Panc1 (cell line): ENCODE measurements around the gene TMEM220. TPM values are rescaled to one million over a fixed set of nuclear protein-coding genes. Genes with fewer than 3 reads are reported as not detected.

ENCODE experiments used
- ATAC-seq: fragments of 200-7000 bp; cut with Tn5 transposase; 2 replicates; pipeline ENCODE4 v1.9.1; 2020; ENCODE audit warnings: mild to moderate bottlenecking, moderate library complexity
- BruUV-seq: library from RNA; stranded (reverse); fragments of 400-500 nt; replicated peaks from 2 replicates; lab custom pipeline; 2021; lab: Mats Ljungman, UMichigan
- CTCF ChIA-PET: fragments of 300-600 bp; sonication (Branson Sonifier 250); formaldehyde crosslinking; loops from one replicate; lab custom pipeline; 2022; ENCODE audit warnings: antibody characterized with exemption; lab: Charles Lee
- POLR2A ChIA-PET: fragments of 300-600 bp; sonication (Branson Sonifier 250); formaldehyde crosslinking; loops from one replicate; lab custom pipeline; 2022; ENCODE audit warnings: antibody characterized with exemption; lab: Charles Lee
- DNase-seq: peaks from one replicate; pipeline ENCODE4 v3.0.0-alpha.2; 2010; ENCODE audit warnings: low read depth, low spot score
- H3K27ac ChIP-seq: 2 replicates; pipeline ENCODE4 v1.5.1; 2011; ENCODE audit warnings: mild to moderate bottlenecking, low read length, inconsistent platforms
- H3K27me3 ChIP-seq: fragments of 200-500 bp; sonication (Bioruptor generic); 2 replicates; pipeline ENCODE4 v1.6.0; 2014; ENCODE audit warnings: low read length, inconsistent platforms; ENCODE audit not compliant: control insufficient read depth, insufficient read depth
- H3K36me3 ChIP-seq: fragments of 200-500 bp; sonication (Bioruptor generic); 2 replicates; pipeline ENCODE4 v1.5.1; 2014; ENCODE audit warnings: inconsistent platforms, mild to moderate bottlenecking, low read length, moderate library complexity; ENCODE audit not compliant: control insufficient read depth, insufficient read depth
- H3K4me1 ChIP-seq: 2 replicates; pipeline ENCODE4 v1.5.1; 2011; ENCODE audit warnings: inconsistent platforms, mild to moderate bottlenecking, low read length, moderate library complexity; ENCODE audit not compliant: control insufficient read depth, insufficient read depth
- H3K4me3 ChIP-seq, 2 experiments: 2 replicates each; pipeline ENCODE4 v1.5.1; 2011 to 2012; ENCODE audit warnings: low read depth in 2 of 2, low read length in 2 of 2, mild to moderate bottlenecking in 2 of 2, inconsistent platforms in 1 of 2, moderate library complexity in 1 of 2
- H3K9me3 ChIP-seq: fragments of 200-500 bp; sonication (Bioruptor generic); 2 replicates; pipeline ENCODE4 v1.5.1; 2014; ENCODE audit warnings: low read depth, mild to moderate bottlenecking, inconsistent platforms, low read length, moderate library complexity; ENCODE audit not compliant: control insufficient read depth, insufficient read depth
- POLR2AphosphoS5 ChIP-seq: IDR thresholded peaks from 2 replicates; pipeline ENCODE4 v1.6.1; 2012; ENCODE audit warnings: mild to moderate bottlenecking, low read depth, low read length, moderate library complexity
- REST ChIP-seq, 2 experiments: IDR thresholded peaks; 2 replicates each; pipeline ENCODE4 v1.6.1; 2011 to 2012; ENCODE audit warnings: low read depth in 2 of 2, control low read depth in 1 of 2, low read length in 1 of 2, mild to moderate bottlenecking in 1 of 2, moderate library complexity in 1 of 2; ENCODE audit not compliant: insufficient read depth in 1 of 2
- SIN3A ChIP-seq: IDR thresholded peaks from 2 replicates; pipeline ENCODE4 v1.6.1; 2012; ENCODE audit warnings: low read depth, mild to moderate bottlenecking, low read length, moderate library complexity, borderline replicate concordance; ENCODE audit not compliant: insufficient read depth
- TCF7L2 ChIP-seq: IDR thresholded peaks from 2 replicates; pipeline ENCODE4 v1.6.1; 2011; ENCODE audit warnings: mild to moderate bottlenecking, low read depth, low read length, inconsistent platforms
- in situ Hi-C: cut with HindIII; loops from 2 replicates; pipeline ENCODE4 v1.10.0; 2016; ENCODE audit warnings: low sequenced_read_pairs, low pct_unique_long_range_greater_than_20kb
- intact Hi-C: fragments of 100-400 bp; cut with micrococcal nuclease; formaldehyde crosslinking; loops from one replicate; pipeline ENCODE4 v1.10.0; 2022; ENCODE audit not compliant: unreplicated experiment
- total RNA-seq: library from RNA; stranded (reverse); gene quantifications from one replicate; pipeline ENCODE4 v1.2.1, GENCODE V29; 2021; ENCODE audit not compliant: unreplicated experiment
- TF ChIP-seq, protein P1 (sequence below): fragments of 450-650 bp; IDR thresholded peaks from 2 replicates; pipeline ENCODE4 v1.5.1; 2017; ENCODE audit warnings: mild to moderate bottlenecking

TMEM220 gene
- total RNA-seq, 1 experiment from 2014 or later: 9.3 TPM

GRCh38 chr17:10767232-10767631, 37.4 kb upstream of the TMEM220 start:
- no peak for ATAC-seq
- POLR2A ChIA-PET: no interaction called here
- CTCF ChIA-PET: no interaction called here
- no peaks in the 10 kb centered on the region for H3K36me3 ChIP-seq
- no peak for TF ChIP-seq POLR2AphosphoS5
- no peak for TF ChIP-seq SIN3A
- no peak for TF ChIP-seq TCF7L2
- TF ChIP-seq REST (IDR thresholded peaks at IDR 0.05; ENCODE audit: insufficient read depth in 1 of 2, low read depth in 2 of 2, low read length in 1 of 2): no peak
- TF ChIP-seq, protein P1, sequence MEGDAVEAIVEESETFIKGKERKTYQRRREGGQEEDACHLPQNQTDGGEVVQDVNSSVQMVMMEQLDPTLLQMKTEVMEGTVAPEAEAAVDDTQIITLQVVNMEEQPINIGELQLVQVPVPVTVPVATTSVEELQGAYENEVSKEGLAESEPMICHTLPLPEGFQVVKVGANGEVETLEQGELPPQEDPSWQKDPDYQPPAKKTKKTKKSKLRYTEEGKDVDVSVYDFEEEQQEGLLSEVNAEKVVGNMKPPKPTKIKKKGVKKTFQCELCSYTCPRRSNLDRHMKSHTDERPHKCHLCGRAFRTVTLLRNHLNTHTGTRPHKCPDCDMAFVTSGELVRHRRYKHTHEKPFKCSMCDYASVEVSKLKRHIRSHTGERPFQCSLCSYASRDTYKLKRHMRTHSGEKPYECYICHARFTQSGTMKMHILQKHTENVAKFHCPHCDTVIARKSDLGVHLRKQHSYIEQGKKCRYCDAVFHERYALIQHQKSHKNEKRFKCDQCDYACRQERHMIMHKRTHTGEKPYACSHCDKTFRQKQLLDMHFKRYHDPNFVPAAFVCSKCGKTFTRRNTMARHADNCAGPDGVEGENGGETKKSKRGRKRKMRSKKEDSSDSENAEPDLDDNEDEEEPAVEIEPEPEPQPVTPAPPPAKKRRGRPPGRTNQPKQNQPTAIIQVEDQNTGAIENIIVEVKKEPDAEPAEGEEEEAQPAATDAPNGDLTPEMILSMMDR: no peak
- intact Hi-C loops (no loop called here), in situ Hi-C loops (no loop called here)
- no peak overlapping the region for H3K4me3 ChIP-seq
- H3K27me3 ChIP-seq: no peaks in the 10 kb centered on the region
- no peaks in the 10 kb centered on the region for H3K4me1 ChIP-seq
- BruUV-seq: no TSS peak
- no peak for DNase-seq
- no peak overlapping the region for H3K27ac ChIP-seq
- H3K9me3 ChIP-seq: no peaks in the 10 kb centered on the region

GRCh38 chr17:10762037-10762436, 32.2 kb upstream of the TMEM220 start:
- Histone ChIP-seq H3K4me1 (no peaks in the 10 kb centered on the region), H3K27me3 (no peaks in the 10 kb centered on the region), H3K9me3 (no peaks in the 10 kb centered on the region), H3K4me3 (no peak overlapping the region), H3K36me3 (no peaks in the 10 kb centered on the region), H3K27ac (no peak overlapping the region)
- BruUV-seq: no TSS peak
- POLR2A ChIA-PET: no interaction called here
- intact Hi-C loops (no loop called here), in situ Hi-C loops (no loop called here)
- CTCF ChIA-PET: no interaction called here
- ATAC-seq (no peak), DNase-seq (no peak)
- TF ChIP-seq POLR2AphosphoS5: no peak

DNA sequence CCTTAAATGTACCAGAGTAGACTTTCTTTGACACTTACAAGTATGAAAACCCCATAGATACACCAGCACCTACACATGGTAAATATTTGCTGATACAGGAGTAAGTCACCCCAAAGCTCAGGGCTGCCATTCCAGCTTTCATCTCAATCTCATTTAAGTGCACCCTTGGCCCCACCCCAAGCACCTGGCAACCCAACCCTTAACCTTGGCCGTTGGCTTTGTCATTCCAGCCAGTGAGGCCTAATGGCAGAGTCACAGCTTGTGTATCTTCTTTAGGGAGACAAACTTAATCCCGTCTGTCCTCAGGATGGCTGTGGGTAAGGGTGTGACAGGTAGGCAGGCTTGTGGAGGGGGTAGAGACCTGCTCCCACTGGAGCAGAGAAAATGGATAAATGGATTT, 31.5 kb upstream of the TMEM220 start:
- DNase-seq: no peak
- H3K4me3 ChIP-seq: no peak overlapping the region
- in situ Hi-C loops: no loop called here
- no peaks in the 10 kb centered on the region; the same call in 1 of the 2 replicates for H3K4me1 ChIP-seq
- H3K9me3 ChIP-seq: no peaks in the 10 kb centered on the region
- no peaks in the 10 kb centered on the region for H3K27me3 ChIP-seq
- H3K36me3 ChIP-seq: no peaks in the 10 kb centered on the region
- no TSS peak for BruUV-seq
- TF ChIP-seq, protein P1: no peak
- TF ChIP-seq REST (IDR thresholded peaks at IDR 0.05; ENCODE audit: insufficient read depth in 1 of 2, low read depth in 2 of 2, low read length in 1 of 2): no peak
- no peak for TF ChIP-seq TCF7L2
- TF ChIP-seq POLR2AphosphoS5: no peak
- no peak for TF ChIP-seq SIN3A
- intact Hi-C loops: no loop called here
- CTCF ChIA-PET: no interaction called here
- no peak overlapping the region for H3K27ac ChIP-seq
- POLR2A ChIA-PET: interaction anchor here (0.6 kb wide), 1 partner anchor 273 kb away, joined by 6 read pairs; no protein-coding TSS in a partner anchor
- ATAC-seq: no peak
